ENCODE data around the gene PTK6. TPM values are rescaled to one million over a fixed set of nuclear protein-coding genes. Genes with fewer than 3 reads are reported as not detected.

PTK6 gene
- total and polyA plus RNA-seq, 2 of the 13 experiments (the other 11 are each of a cell fraction or from before 2014, with no cell fraction given): 0.08 TPM; not detected in 1

GRCh38 chr20:63574829-63575743, 37.9 kb upstream of the PTK6 start (continued):
- TF ChIP-seq MAZ (IDR thresholded peaks at IDR 0.05; ENCODE audit: borderline replicate concordance, low read depth, low read length): no peak
- peak; percentile 67 for TF ChIP-seq MAZ (CRISPR knock-in tag; IDR thresholded peaks at IDR 0.05; ENCODE audit: low read depth)
- peak; percentile 66; the same call in 1 of the 2 replicates for TF ChIP-seq ZBTB7B (CRISPR knock-in tag; IDR thresholded peaks at IDR 0.05)
- TF ChIP-seq ZNF558 (CRISPR knock-in tag; IDR thresholded peaks at IDR 0.05; ENCODE audit: borderline replicate concordance): no peak
- TF ChIP-seq ZFP36L2 (CRISPR knock-in tag; IDR thresholded peaks at IDR 0.05): 0 out of 2 replicates have a peak, but pooled peaks have one; percentile 82
- TF ChIP-seq AHR (CRISPR knock-in tag; IDR thresholded peaks at IDR 0.05): 0 out of 2 replicates have a peak, but pooled peaks have one; percentile 78
- peak; percentile 22; the same call in 1 of the 2 replicates for TF ChIP-seq ZFP36L1 (CRISPR knock-in tag; IDR thresholded peaks at IDR 0.05)
- no peak for TF ChIP-seq ZMAT5 (CRISPR knock-in tag; IDR thresholded peaks at IDR 0.05; ENCODE audit: borderline replicate concordance, low read depth)
- no peak for TF ChIP-seq USF2 (IDR thresholded peaks at IDR 0.05; ENCODE audit: low read depth, low read length)
- TF ChIP-seq USF2 (CRISPR knock-in tag; IDR thresholded peaks at IDR 0.05; ENCODE audit: borderline replicate concordance): no peak
- 0 out of 2 replicates have a peak, but pooled peaks have one; percentile 64 for TF ChIP-seq ZNF749 (CRISPR knock-in tag; IDR thresholded peaks at IDR 0.05; ENCODE audit: borderline replicate concordance)
- no peak for TF ChIP-seq TBP (CRISPR knock-in tag; IDR thresholded peaks at IDR 0.05)
- TF ChIP-seq ZNF431 (CRISPR knock-in tag; IDR thresholded peaks at IDR 0.05; ENCODE audit: borderline replicate concordance, low read depth): peak; percentile 58; the same call in 1 of the 2 replicates
- TF ChIP-seq JUNB (CRISPR knock-in tag; IDR thresholded peaks at IDR 0.05; ENCODE audit: borderline replicate concordance): no peak
- TF ChIP-seq, protein P1, sequence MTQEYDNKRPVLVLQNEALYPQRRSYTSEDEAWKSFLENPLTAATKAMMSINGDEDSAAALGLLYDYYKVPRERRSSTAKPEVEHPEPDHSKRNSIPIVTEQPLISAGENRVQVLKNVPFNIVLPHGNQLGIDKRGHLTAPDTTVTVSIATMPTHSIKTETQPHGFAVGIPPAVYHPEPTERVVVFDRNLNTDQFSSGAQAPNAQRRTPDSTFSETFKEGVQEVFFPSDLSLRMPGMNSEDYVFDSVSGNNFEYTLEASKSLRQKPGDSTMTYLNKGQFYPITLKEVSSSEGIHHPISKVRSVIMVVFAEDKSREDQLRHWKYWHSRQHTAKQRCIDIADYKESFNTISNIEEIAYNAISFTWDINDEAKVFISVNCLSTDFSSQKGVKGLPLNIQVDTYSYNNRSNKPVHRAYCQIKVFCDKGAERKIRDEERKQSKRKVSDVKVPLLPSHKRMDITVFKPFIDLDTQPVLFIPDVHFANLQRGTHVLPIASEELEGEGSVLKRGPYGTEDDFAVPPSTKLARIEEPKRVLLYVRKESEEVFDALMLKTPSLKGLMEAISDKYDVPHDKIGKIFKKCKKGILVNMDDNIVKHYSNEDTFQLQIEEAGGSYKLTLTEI (CRISPR knock-in tag; conservative IDR thresholded peaks at IDR 0.05): no peak
- TF ChIP-seq KAT7 (CRISPR knock-in tag; IDR thresholded peaks at IDR 0.05; ENCODE audit: borderline replicate concordance): no peak; the same call in 1 of the 2 replicates
- TF ChIP-seq IRF9 (CRISPR knock-in tag; IDR thresholded peaks at IDR 0.05; ENCODE audit: borderline replicate concordance): peak; percentile 79; the same call in 1 of the 2 replicates
- TF ChIP-seq CBFB (CRISPR knock-in tag; IDR thresholded peaks at IDR 0.05): peak; percentile 59
- TF ChIP-seq NPAS2 (CRISPR knock-in tag; IDR thresholded peaks at IDR 0.05; ENCODE audit: borderline replicate concordance): no peak
- TF ChIP-seq BHLHE40 (IDR thresholded peaks at IDR 0.05; ENCODE audit: low read length): no peak
- TF ChIP-seq SIX1 (CRISPR knock-in tag; IDR thresholded peaks at IDR 0.05; ENCODE audit: borderline replicate concordance): no peak

Measured in HepG2 (cell line).